GM10248 (cell line): ENCODE results near the gene CHCHD1.
"Not testable (repeated sequence)": the region's sequence is repeated elsewhere in the genome, so short reads cannot be mapped to it uniquely, and the experiment has no call there.

Source experiments
- CTCF ChIA-PET: fragments of 300-600 bp; sonication (Branson Sonifier 250); formaldehyde crosslinking; extraction: SDS; loops from one replicate; lab custom pipeline; 2021; ENCODE audit warnings: antibody characterized with exemption; lab: Yijun Ruan, JAX
- POLR2A ChIA-PET: fragments of 350-650 bp; sonication (Branson Sonifier 250); formaldehyde crosslinking; extraction: SDS; loops from one replicate; lab custom pipeline; 2020; ENCODE audit warnings: antibody characterized with exemption; lab: Yijun Ruan, JAX
- DNase-seq: peaks from one replicate; pipeline ENCODE4 v3.0.0; 2012; ENCODE audit errors: extremely low spot score
- TF ChIP-seq, protein P1 (sequence below): IDR thresholded peaks from 2 replicates; pipeline ENCODE4 v1.5.1; 2012; ENCODE audit warnings: mild to moderate bottlenecking, low read depth; ENCODE audit errors: extremely low read depth, missing control alignments, control extremely low read depth

CHCHD1 gene

GRCh38 chr10:73819513-73820093 lies 37.8 kb downstream of the CHCHD1 start:
- TF ChIP-seq, protein P1, sequence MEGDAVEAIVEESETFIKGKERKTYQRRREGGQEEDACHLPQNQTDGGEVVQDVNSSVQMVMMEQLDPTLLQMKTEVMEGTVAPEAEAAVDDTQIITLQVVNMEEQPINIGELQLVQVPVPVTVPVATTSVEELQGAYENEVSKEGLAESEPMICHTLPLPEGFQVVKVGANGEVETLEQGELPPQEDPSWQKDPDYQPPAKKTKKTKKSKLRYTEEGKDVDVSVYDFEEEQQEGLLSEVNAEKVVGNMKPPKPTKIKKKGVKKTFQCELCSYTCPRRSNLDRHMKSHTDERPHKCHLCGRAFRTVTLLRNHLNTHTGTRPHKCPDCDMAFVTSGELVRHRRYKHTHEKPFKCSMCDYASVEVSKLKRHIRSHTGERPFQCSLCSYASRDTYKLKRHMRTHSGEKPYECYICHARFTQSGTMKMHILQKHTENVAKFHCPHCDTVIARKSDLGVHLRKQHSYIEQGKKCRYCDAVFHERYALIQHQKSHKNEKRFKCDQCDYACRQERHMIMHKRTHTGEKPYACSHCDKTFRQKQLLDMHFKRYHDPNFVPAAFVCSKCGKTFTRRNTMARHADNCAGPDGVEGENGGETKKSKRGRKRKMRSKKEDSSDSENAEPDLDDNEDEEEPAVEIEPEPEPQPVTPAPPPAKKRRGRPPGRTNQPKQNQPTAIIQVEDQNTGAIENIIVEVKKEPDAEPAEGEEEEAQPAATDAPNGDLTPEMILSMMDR, result no peak
- no peak for DNase-seq
- ChIA-PET POLR2A (interaction anchor here (0.5 kb wide), 1 partner anchor 64 kb away, joined by 3 read pairs; no protein-coding TSS in a partner anchor), CTCF (interaction anchor here (1.0 to 2.1 kb wide), 4 partner anchors 9 to 29 kb away, joined by 3 to 7 read pairs (median 3); no protein-coding TSS in a partner anchor)

- POLR2A ChIA-PET, result no interaction called here
- TF ChIP-seq, protein P1, result no peak
- DNase-seq, result no peak
- CTCF ChIA-PET, result interaction anchor here (1.2 to 5.0 kb wide), 3 partner anchors 8 to 117 kb away, joined by 3 to 23 read pairs (median 5); no protein-coding TSS in a partner anchor
These were observed 41.5 kb downstream of the CHCHD1 start for GRCh38 chr10:73823391-73823790.

GRCh38 chr10:73824146-73824725 lies 42.4 kb downstream of the CHCHD1 start:
- POLR2A ChIA-PET, result no interaction called here
- TF ChIP-seq, protein P1, result no peak
- CTCF ChIA-PET, result interaction anchor here (5.0 kb wide), 1 partner anchor 9 kb away, joined by 23 read pairs; no protein-coding TSS in a partner anchor

GRCh38 chr10:73827346-73828089 lies 45.7 kb downstream of the CHCHD1 start:
- no peak for DNase-seq
- TF ChIP-seq, protein P1, result no peak
- POLR2A ChIA-PET, result no interaction called here
- CTCF ChIA-PET, result interaction anchor here (0.8 to 5.0 kb wide), 9 partner anchors 12 to 112 kb away, joined by 3 to 23 read pairs (median 3); no protein-coding TSS in a partner anchor

More at GRCh38 chr10:73824146-73824725, 42.4 kb downstream of the CHCHD1 start:
- DNase-seq, result no peak

DNA sequence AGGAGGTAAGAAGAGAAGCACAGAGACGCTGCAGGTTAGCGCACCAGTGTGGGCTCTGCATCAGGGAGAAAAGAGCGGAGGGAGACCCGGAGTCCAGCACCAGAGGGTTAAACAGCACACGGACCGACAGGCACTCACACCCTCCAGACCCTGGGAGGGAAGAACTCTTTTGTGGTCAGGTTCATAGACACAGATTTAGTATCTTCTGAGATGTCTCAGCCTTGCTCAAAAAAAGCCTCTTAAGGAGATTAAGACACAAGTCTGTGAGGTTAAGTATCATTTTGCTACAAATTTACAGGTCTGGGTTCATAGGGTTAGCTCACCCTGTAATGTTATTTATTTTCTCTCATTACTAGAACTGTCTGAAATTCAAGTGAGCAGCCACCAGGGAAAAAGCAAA lies 46.3 kb downstream of the CHCHD1 start:
- CTCF ChIA-PET, result interaction anchor here (0.9 to 1.6 kb wide), 6 partner anchors 9 to 51 kb away, joined by 3 to 10 read pairs (median 3); no protein-coding TSS in a partner anchor
- POLR2A ChIA-PET, result no interaction called here
- DNase-seq, result no peak
- TF ChIP-seq, protein P1, result no peak

DNA sequence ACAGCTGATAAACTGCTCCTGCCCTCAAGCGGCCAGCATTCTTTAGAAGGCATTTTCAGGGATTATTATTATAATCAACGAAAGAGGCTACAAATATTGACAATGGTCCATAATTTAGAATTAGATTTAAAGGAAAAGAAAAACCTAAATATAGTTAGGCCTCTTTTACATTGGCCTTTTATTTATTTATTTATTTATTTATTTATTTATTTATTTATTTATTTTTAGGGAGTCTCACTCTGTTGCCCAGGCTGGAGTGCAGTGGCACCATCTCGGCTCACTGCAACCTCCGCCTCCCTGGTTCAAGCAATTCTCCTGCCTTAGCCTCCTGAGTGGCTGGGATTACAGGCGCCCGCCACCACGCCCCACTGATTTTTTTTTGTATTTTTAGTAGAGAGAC lies 47.2 kb downstream of the CHCHD1 start:
- CTCF ChIA-PET, result interaction anchor here (0.9 to 3.4 kb wide), 6 partner anchors 10 to 127 kb away, joined by 3 to 10 read pairs (median 4); no protein-coding TSS in a partner anchor
- DNase-seq, POLR2A ChIA-PET: not testable (repeated sequence)
